Smooth muscle cell (in vitro differentiated cells): ENCODE results near the gene MYH15. TPM values are rescaled to one million over a fixed set of nuclear protein-coding genes. Genes with fewer than 3 reads are reported as not detected.

Experiments used
- DNase-seq: peaks from one replicate; lab custom pipeline; 2025; ENCODE audit not compliant: unreplicated experiment; lab: John Stamatoyannopoulos, UW
- H2AFZ ChIP-seq: fragments of 200-600 bp; sonication (generic); 2 replicates; pipeline ENCODE4 v1.6.0; 2016; ENCODE audit warnings: antibody characterized with exemption, low read depth, mild to moderate bottlenecking
- H3F3A ChIP-seq: fragments of 200-600 bp; sonication (generic); 2 replicates; pipeline ENCODE4 v1.6.0; 2017; ENCODE audit warnings: antibody characterized with exemption, low read depth
- H3K27ac ChIP-seq: fragments of 200-600 bp; sonication (generic); 2 replicates; pipeline ENCODE4 v1.5.1; 2016; ENCODE audit warnings: low read depth, mild to moderate bottlenecking
- H3K27me3 ChIP-seq: fragments of 200-600 bp; sonication (generic); 2 replicates; pipeline ENCODE4 v1.6.1; 2016; ENCODE audit warnings: low read depth, mild to moderate bottlenecking
- H3K36me3 ChIP-seq: fragments of 200-600 bp; sonication (generic); 2 replicates; pipeline ENCODE4 v1.5.1; 2016; ENCODE audit warnings: low read depth
- H3K4me1 ChIP-seq: fragments of 200-600 bp; sonication (generic); 2 replicates; pipeline ENCODE4 v1.5.1; 2016; ENCODE audit warnings: low read depth
- H3K4me2 ChIP-seq: fragments of 200-600 bp; sonication (generic); 2 replicates; pipeline ENCODE4 v1.6.0; 2016; ENCODE audit warnings: mild to moderate bottlenecking
- H3K4me3 ChIP-seq: fragments of 200-600 bp; sonication (generic); 2 replicates; pipeline ENCODE4 v1.5.1; 2016; ENCODE audit warnings: mild to moderate bottlenecking
- H3K79me2 ChIP-seq: fragments of 200-600 bp; sonication (generic); 2 replicates; pipeline ENCODE4 v1.6.0; 2016; ENCODE audit warnings: low read depth, mild to moderate bottlenecking
- H3K9ac ChIP-seq: fragments of 200-600 bp; sonication (generic); 2 replicates; pipeline ENCODE4 v1.6.0; 2016; ENCODE audit warnings: low read depth
- H3K9me3 ChIP-seq: fragments of 200-600 bp; sonication (generic); replicated peaks from 2 replicates; pipeline ENCODE4 v1.5.1; 2016; ENCODE audit warnings: low read depth
- H4K20me1 ChIP-seq: fragments of 200-600 bp; sonication (generic); 2 replicates; pipeline ENCODE4 v1.6.0; 2016; ENCODE audit warnings: low read depth
- WGBS: methylation state at CpG from one replicate; pipeline ENCODE4 v1.1.7; 2016; ENCODE audit warnings: low lambda C conversion rate; 5-methylcytosine and 5-hydroxymethylcytosine counted together
- polyA plus RNA-seq: library from polyadenylated mRNA; unstranded; fragments of >200 nt; fragmentation: Nextera tagmentation; extraction: Ambion mirVana; gene quantifications from 2 replicates; pipeline ENCODE4 v1.2.1, GENCODE V29; 2016
- total RNA-seq: library from RNA; depleted of rRNA; stranded (reverse); fragments of >200 nt; gene quantifications from 2 replicates; pipeline ENCODE4 v1.2.3, GENCODE V29; 2014
- TF ChIP-seq, protein P1 (sequence below): fragments of 200-600 bp; sonication (generic); IDR thresholded peaks from 2 replicates; pipeline ENCODE4 v1.5.1; 2017; ENCODE audit warnings: borderline replicate concordance, mild to moderate bottlenecking, antibody characterized with exemption; ENCODE audit not compliant: insufficient read depth, poor library complexity, severe bottlenecking

MYH15 gene
- total and polyA plus RNA-seq, 2 experiments from 2014 or later = 0.18 TPM; not detected in 1

DNA sequence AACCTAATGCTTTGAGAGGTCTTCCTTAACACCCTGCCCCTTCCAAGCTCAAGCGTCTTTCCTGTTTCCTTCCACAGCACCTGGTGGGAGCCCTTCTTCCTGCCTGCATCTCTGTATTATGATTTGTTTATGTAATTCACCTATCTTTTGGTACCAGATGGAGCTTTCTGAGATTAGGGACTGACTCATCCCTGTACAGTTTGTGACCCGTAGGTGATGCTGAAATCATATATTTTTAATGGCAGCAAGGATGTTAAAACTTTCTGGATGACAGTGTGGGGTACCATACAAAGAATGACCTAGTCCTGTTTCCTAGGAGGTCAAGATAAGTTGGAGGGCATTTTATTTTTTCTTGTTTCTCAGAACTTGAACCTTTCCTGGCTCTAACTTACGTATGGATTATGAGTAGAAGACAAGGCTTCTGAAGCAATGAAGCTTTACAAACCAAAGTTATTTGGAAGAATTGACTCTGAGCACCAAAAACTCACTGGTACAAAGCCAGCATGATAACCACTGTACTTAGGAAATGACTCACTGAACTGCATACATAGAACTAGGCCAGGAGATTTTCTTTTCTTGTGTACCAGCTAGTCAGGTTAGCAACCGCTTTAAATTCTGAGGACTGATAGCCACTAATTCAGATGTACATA, 167.4 kb downstream of the MYH15 start:
- Histone ChIP-seq H3K4me1 (peaks cover 10% of the 10 kb centered on the region), H3K36me3 (no peaks in the 10 kb centered on the region), H3K9ac (no peak overlapping the region), H3K4me2 (no peak overlapping the region), H2AFZ (no peak overlapping the region), H3F3A (no peaks in the 10 kb centered on the region), H3K79me2 (no peaks in the 10 kb centered on the region), H3K9me3 (no peaks in the 10 kb centered on the region), H4K20me1 (no peaks in the 10 kb centered on the region), H3K27ac (no peak overlapping the region), H3K4me3 (no peak overlapping the region), H3K27me3 (no peaks in the 10 kb centered on the region)
- WGBS = 61% methylated on average over 4 of the region's 4 CpGs
- DNase-seq = no peak
- TF ChIP-seq, protein P1, sequence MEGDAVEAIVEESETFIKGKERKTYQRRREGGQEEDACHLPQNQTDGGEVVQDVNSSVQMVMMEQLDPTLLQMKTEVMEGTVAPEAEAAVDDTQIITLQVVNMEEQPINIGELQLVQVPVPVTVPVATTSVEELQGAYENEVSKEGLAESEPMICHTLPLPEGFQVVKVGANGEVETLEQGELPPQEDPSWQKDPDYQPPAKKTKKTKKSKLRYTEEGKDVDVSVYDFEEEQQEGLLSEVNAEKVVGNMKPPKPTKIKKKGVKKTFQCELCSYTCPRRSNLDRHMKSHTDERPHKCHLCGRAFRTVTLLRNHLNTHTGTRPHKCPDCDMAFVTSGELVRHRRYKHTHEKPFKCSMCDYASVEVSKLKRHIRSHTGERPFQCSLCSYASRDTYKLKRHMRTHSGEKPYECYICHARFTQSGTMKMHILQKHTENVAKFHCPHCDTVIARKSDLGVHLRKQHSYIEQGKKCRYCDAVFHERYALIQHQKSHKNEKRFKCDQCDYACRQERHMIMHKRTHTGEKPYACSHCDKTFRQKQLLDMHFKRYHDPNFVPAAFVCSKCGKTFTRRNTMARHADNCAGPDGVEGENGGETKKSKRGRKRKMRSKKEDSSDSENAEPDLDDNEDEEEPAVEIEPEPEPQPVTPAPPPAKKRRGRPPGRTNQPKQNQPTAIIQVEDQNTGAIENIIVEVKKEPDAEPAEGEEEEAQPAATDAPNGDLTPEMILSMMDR = no peak

DNA sequence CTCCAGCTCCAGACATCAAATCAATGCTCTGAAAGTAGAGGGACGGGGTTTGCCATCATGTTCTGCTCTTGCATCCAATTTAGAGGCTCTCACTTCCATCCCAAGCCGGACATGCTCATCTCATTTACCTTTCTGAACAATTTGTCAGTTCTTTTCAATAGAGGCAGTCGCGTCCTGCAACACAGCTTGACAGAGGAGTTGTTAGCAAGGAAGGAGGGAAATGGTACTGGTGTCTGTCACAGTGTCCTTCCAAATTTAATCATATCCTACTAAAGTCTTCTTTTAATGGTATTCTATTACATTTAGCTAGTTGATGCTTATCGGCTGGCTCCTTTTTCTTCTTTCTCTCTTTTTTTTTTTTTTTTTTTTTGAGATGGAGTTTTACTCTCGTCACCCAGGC, 168.5 kb downstream of the MYH15 start:
- no peaks in the 10 kb centered on the region for H3K36me3 ChIP-seq
- no peak overlapping the region for H2AFZ ChIP-seq
- TF ChIP-seq, protein P1 = no peak
- H3K4me1 ChIP-seq = peaks cover 10% of the 10 kb centered on the region
- no peak overlapping the region for H3K4me3 ChIP-seq
- no peaks in the 10 kb centered on the region for H3K79me2 ChIP-seq
- no peak overlapping the region for H3K27ac ChIP-seq
- H3K9ac ChIP-seq = no peak overlapping the region
- no peaks in the 10 kb centered on the region for H3K9me3 ChIP-seq
- WGBS = 75% methylated on average over 6 of the region's 6 CpGs
- H3K4me2 ChIP-seq = no peak overlapping the region
- no peaks in the 10 kb centered on the region for H4K20me1 ChIP-seq
- no peaks in the 10 kb centered on the region for H3F3A ChIP-seq
- H3K27me3 ChIP-seq = no peaks in the 10 kb centered on the region
- DNase-seq = no peak

DNA sequence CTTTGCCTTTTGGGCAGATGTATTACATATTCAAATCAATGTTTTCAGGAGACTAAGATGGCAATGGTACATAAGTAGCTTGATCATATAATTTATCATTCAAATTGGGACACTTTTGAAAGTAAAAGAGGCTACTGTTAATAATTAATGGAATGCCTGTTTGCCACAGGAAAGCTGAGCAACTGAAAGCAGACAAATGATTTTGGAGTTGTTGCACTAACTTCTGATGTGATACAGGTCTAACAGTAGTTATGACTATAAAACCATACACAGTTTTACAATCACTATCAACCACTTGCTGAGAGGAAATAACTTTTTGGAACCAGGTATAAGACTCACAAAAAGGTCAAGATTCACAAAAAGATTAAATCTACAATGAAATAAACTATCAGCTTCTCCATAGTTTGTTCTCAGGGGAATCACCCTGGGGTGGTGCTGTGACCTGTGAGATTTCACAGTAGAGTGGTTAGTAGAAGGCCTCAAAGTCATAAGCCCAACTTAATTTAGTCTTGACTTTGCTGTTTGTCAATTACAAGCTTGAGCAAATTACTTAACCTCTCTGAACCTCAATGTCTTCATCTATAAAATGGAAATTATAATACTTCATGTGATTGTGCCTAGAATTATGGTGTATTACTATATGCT, 171.4 kb downstream of the MYH15 start:
- Histone ChIP-seq H3K4me2 (no peak overlapping the region), H3K4me3 (no peak overlapping the region), H3K4me1 (no peaks in the 10 kb centered on the region), H3K9ac (no peak overlapping the region), H3K79me2 (no peaks in the 10 kb centered on the region), H3K36me3 (no peaks in the 10 kb centered on the region), H3K9me3 (no peaks in the 10 kb centered on the region), H3F3A (no peaks in the 10 kb centered on the region), H2AFZ (no peak overlapping the region), H3K27me3 (no peaks in the 10 kb centered on the region), H4K20me1 (no peaks in the 10 kb centered on the region), H3K27ac (no peak overlapping the region)
- DNase-seq = no peak
- TF ChIP-seq, protein P1 = no peak

DNA sequence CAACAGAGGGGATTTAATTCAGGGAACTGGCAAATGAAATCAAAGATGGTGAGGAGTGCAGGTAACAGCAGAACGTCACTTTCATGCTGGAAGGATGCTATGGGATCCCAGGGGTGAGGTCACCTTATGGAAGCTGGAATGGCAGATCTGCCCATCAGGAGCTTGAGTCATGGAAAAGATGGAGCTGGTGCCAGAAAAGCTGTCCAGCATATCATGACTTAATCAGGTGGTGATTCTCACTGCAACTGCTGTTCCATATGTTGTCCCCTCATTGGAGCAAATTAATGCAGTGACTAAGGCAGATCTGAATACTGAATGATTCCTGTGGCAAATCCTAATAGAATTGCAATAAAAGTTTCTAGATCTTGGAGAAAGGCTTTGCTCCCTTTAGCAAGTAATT, 175.7 kb downstream of the MYH15 start:
- H2AFZ ChIP-seq = no peak overlapping the region
- H3K4me1 ChIP-seq = no peaks in the 10 kb centered on the region
- H3F3A ChIP-seq = no peaks in the 10 kb centered on the region
- no peak overlapping the region for H3K9ac ChIP-seq
- no peak overlapping the region for H3K4me3 ChIP-seq
- 91% methylated on average over 1 of the region's 1 CpG for WGBS
- no peaks in the 10 kb centered on the region for H3K79me2 ChIP-seq
- H3K27me3 ChIP-seq = no peaks in the 10 kb centered on the region
- TF ChIP-seq, protein P1 = no peak
- H3K27ac ChIP-seq = no peak overlapping the region
- DNase-seq = no peak
- H3K9me3 ChIP-seq = no peaks in the 10 kb centered on the region
- no peaks in the 10 kb centered on the region for H4K20me1 ChIP-seq
- H3K4me2 ChIP-seq = no peak overlapping the region
- no peaks in the 10 kb centered on the region for H3K36me3 ChIP-seq
